Measurements from ENCODE around the gene RFX5. TPM values are rescaled to one million over a fixed set of nuclear protein-coding genes. Genes with fewer than 3 reads are reported as not detected.

The RFX5 gene
- total and polyA plus RNA-seq, 12 donors: 6.5 to 38.4 (median 21.5) TPM

DNA sequence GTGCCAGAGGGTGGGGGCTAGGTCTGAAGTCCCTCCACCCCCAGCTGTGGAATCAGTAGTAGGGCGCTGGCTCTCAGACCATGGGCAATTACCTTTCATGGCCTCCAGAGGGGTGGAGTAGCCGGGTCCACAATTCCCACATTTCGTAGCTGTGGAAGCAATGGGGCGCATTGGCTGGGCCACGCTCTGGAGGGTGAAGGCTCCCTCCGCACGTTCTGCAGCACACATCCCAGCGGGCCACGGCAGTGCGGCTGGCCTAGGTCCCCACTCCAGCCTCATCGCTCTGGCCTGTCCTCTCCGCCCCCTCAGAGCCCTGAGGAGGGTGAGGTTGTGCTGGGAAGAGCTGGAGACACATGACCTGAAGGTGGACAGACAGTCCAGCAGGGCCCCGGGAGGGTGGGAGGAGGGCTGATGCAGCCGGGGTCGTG is 22.6 kb upstream of the RFX5 start:
- H3K36me3 ChIP-seq: peaks cover 0 to 34% (median 16%) of the 10 kb centered on the region in 9 donors
- no peaks in the 10 kb centered on the region for H3K27me3 ChIP-seq
- H3K9me3 ChIP-seq: no peaks in the 10 kb centered on the region
- H3K4me3 ChIP-seq: peak overlapping the region in 4 of 10 donors; percentile 10 to 27 (median 14)
- 73 to 81% methylated on average over 15 of the region's 15 CpGs for WGBS, 2 donors
- ATAC-seq (no peak), DNase-seq (no peak)
- no peak for TF ChIP-seq CTCF (IDR thresholded peaks at IDR 0.05)
- H3K4me1 ChIP-seq: peaks cover 21 to 62% (median 55%) of the 10 kb centered on the region in 9 donors
- H3K27ac ChIP-seq: peak overlapping the region in 8 of 10 donors; percentile 26 to 89 (median 76)
- intact Hi-C loops (cut with DNase I): no loop called here

DNA sequence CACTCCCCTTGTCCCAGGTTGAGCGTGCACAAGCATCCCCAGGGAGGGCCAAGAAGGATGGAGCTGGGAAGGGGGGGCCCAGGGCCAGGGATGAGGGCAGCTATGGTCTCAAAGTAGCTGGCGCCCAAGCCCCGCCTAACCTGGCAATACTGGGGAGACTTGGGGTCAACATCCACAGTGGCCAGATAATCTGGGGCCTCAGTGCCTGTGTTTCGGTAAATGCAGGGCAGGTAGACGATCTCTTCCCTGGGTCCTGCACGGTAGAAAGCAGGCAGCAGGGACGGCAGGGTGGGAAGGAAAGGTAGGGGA is 22.2 kb upstream of the RFX5 start:
- H3K36me3 ChIP-seq: peaks cover 0 to 37% (median 18%) of the 10 kb centered on the region in 9 donors
- H3K27ac ChIP-seq: peak overlapping the region in 6 of 10 donors; percentile 26 to 89 (median 80)
- H3K4me1 ChIP-seq: peaks cover 21 to 62% (median 55%) of the 10 kb centered on the region in 9 donors
- DNase-seq (no peak), ATAC-seq (no peak)
- H3K4me3 ChIP-seq: peak overlapping the region in 1 of 10 donors; percentile 17
- H3K27me3 ChIP-seq: no peaks in the 10 kb centered on the region
- H3K9me3 ChIP-seq: no peaks in the 10 kb centered on the region
- intact Hi-C loops (cut with DNase I): no loop called here
- no peak for TF ChIP-seq CTCF (IDR thresholded peaks at IDR 0.05)
- WGBS, 2 donors: 88 to 93% methylated on average over 7 of the region's 7 CpGs

- Histone ChIP-seq H3K36me3 (peaks cover 0 to 43% (median 18%) of the 10 kb centered on the region in 9 donors), H3K27me3 (no peaks in the 10 kb centered on the region), H3K4me3 (no peak overlapping the region), H3K9me3 (no peaks in the 10 kb centered on the region), H3K27ac (peak overlapping the region in 8 of 10 donors; percentile 9 to 89 (median 74)), H3K4me1 (peaks cover 21 to 62% (median 55%) of the 10 kb centered on the region in 9 donors)
- intact Hi-C loops (cut with DNase I): no loop called here
- 90 to 93% methylated on average over 20 of the region's 20 CpGs for WGBS, 2 donors
- TF ChIP-seq CTCF (IDR thresholded peaks at IDR 0.05): no peak
- ATAC-seq: peak in 1 of 8 donors; percentile 24
- DNase-seq: no peak
These were observed 21.6 kb upstream of the RFX5 start for GRCh38 chr1:151368393-151369301.

DNA sequence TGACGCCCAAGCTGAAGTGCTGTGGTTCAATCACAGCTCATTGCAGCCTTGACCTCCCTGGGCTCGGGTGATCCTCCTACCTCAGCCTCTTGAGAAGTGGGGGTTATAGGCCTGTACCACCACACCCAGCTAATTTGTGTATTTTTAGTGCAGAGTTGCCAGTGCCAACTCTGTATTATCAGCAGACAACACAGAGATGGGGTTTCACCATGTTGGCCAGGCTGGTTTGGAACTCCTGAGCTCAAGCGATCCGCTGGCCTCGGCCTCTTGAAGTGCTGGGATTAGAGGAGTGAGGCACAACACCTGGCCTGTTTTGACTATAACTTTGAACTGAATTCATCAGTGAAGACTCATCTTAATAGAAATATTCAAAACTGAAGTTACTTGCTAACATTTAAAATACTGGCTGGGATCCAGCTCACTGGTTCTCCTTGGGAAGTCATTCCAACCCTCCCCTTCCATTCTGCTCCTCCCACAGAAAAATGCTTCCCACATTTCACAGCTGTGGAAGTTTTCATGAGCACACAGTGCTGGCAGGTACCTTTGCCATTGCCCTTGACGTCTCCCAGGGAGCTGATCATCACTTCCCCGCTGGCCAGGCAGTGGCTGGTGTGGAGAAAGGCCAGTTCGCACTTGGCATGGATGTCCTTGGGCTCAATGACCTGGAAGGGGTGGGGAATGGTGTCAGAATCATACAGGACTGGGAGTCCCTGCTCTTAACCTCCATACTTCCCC is 20.8 kb upstream of the RFX5 start:
- peak; percentile 42 to 55 for DNase-seq
- H3K9me3 ChIP-seq: peaks cover 0 to 2% (median 0%) of the 10 kb centered on the region in 11 donors
- peak in 4 of 8 donors; percentile 5 to 56 (median 34) for ATAC-seq
- H3K4me1 ChIP-seq: peaks cover 21 to 59% (median 53%) of the 10 kb centered on the region in 9 donors
- no peak for TF ChIP-seq CTCF (IDR thresholded peaks at IDR 0.05)
- peaks cover 0 to 47% (median 18%) of the 10 kb centered on the region in 9 donors for H3K36me3 ChIP-seq
- WGBS, 2 donors: 48 to 60% methylated on average over 8 of the region's 8 CpGs
- H3K27me3 ChIP-seq: no peaks in the 10 kb centered on the region
- H3K27ac ChIP-seq: peak overlapping the region in 8 of 10 donors; percentile 9 to 85 (median 70)
- no peak overlapping the region for H3K4me3 ChIP-seq
- intact Hi-C loops (cut with DNase I): no loop called here
